ENCODE results near the gene CNTNAP2.

Gene CNTNAP2

GRCh38 chr7:147569116-147569913 lies 1452.7 kb downstream of the CNTNAP2 start:
- H3K9ac ChIP-seq (ENCODE audit: insufficient read length): no peak overlapping the region

GRCh38 chr7:147570390-147570789 lies 1453.8 kb downstream of the CNTNAP2 start:
- H3K36me3 ChIP-seq (ENCODE audit: insufficient read depth, low read length): no peaks in the 10 kb centered on the region
- H3K4me3 ChIP-seq: no peak overlapping the region
- H3K27ac ChIP-seq: no peak overlapping the region
- no peak for TF ChIP-seq POLR2AphosphoS5 (IDR thresholded peaks at IDR 0.05; ENCODE audit: borderline replicate concordance, low read depth, low read length)
- TF ChIP-seq EZH2 (IDR thresholded peaks at IDR 0.05): no peak
- no peak for TF ChIP-seq FOXP2 (optimal IDR thresholded peaks at IDR 0.05; ENCODE audit: control extremely low read depth, extremely low read length, insufficient read depth)
- DNase-seq (ENCODE audit: low read depth, low spot score): no peak
- no peak overlapping the region for H3K9ac ChIP-seq (ENCODE audit: insufficient read length)
- H3K9me3 ChIP-seq (ENCODE audit: low read depth, low read length): no peaks in the 10 kb centered on the region

More at GRCh38 chr7:147569116-147569913, 1452.7 kb downstream of the CNTNAP2 start:
- TF ChIP-seq POLR2AphosphoS5 (IDR thresholded peaks at IDR 0.05; ENCODE audit: borderline replicate concordance, low read depth, low read length): no peak
- no peak for TF ChIP-seq EZH2 (IDR thresholded peaks at IDR 0.05)
- TF ChIP-seq FOXP2 (optimal IDR thresholded peaks at IDR 0.05; ENCODE audit: control extremely low read depth, extremely low read length, insufficient read depth): no peak
- H3K36me3 ChIP-seq (ENCODE audit: insufficient read depth, low read length): no peaks in the 10 kb centered on the region
- no peak overlapping the region for H3K27ac ChIP-seq
- no peaks in the 10 kb centered on the region for H3K9me3 ChIP-seq (ENCODE audit: low read depth, low read length)
- DNase-seq (ENCODE audit: low read depth, low spot score): no peak
- H3K4me3 ChIP-seq: no peak overlapping the region

GRCh38 chr7:147571436-147572185 lies 1455.0 kb downstream of the CNTNAP2 start:
- no peak overlapping the region for H3K27ac ChIP-seq
- no peak for TF ChIP-seq EZH2 (IDR thresholded peaks at IDR 0.05)
- no peak for TF ChIP-seq FOXP2 (optimal IDR thresholded peaks at IDR 0.05; ENCODE audit: control extremely low read depth, extremely low read length, insufficient read depth)
- TF ChIP-seq POLR2AphosphoS5 (IDR thresholded peaks at IDR 0.05; ENCODE audit: borderline replicate concordance, low read depth, low read length): no peak
- no peaks in the 10 kb centered on the region for H3K36me3 ChIP-seq (ENCODE audit: insufficient read depth, low read length)
- DNase-seq (ENCODE audit: low read depth, low spot score): no peak
- no peak overlapping the region for H3K4me3 ChIP-seq
- H3K9ac ChIP-seq (ENCODE audit: insufficient read length): no peak overlapping the region
- no peaks in the 10 kb centered on the region for H3K9me3 ChIP-seq (ENCODE audit: low read depth, low read length)

- Histone ChIP-seq H3K4me3 (no peak overlapping the region), H3K36me3 (ENCODE audit: insufficient read depth, low read length) (no peaks in the 10 kb centered on the region), H3K27ac (no peak overlapping the region), H3K9me3 (ENCODE audit: low read depth, low read length) (no peaks in the 10 kb centered on the region), H3K9ac (ENCODE audit: insufficient read length) (no peak overlapping the region)
- no peak for DNase-seq (ENCODE audit: low read depth, low spot score)
- no peak for TF ChIP-seq FOXP2 (optimal IDR thresholded peaks at IDR 0.05; ENCODE audit: control extremely low read depth, extremely low read length, insufficient read depth)
- TF ChIP-seq POLR2AphosphoS5 (IDR thresholded peaks at IDR 0.05; ENCODE audit: borderline replicate concordance, low read depth, low read length): no peak
- no peak for TF ChIP-seq EZH2 (IDR thresholded peaks at IDR 0.05)
Measured at GRCh38 chr7:147578196-147578595, 1461.6 kb downstream of the CNTNAP2 start.

- no peak overlapping the region for H3K9ac ChIP-seq (ENCODE audit: insufficient read length)
- H3K36me3 ChIP-seq (ENCODE audit: insufficient read depth, low read length): no peaks in the 10 kb centered on the region
- H3K4me3 ChIP-seq: no peak overlapping the region
- no peaks in the 10 kb centered on the region for H3K9me3 ChIP-seq (ENCODE audit: low read depth, low read length)
- TF ChIP-seq EZH2 (IDR thresholded peaks at IDR 0.05): no peak
- no peak for TF ChIP-seq POLR2AphosphoS5 (IDR thresholded peaks at IDR 0.05; ENCODE audit: borderline replicate concordance, low read depth, low read length)
- TF ChIP-seq FOXP2 (optimal IDR thresholded peaks at IDR 0.05; ENCODE audit: control extremely low read depth, extremely low read length, insufficient read depth): no peak
- no peak for DNase-seq (ENCODE audit: low read depth, low spot score)
- no peak overlapping the region for H3K27ac ChIP-seq
Measured at GRCh38 chr7:147579148-147579547, 1462.5 kb downstream of the CNTNAP2 start.

GRCh38 chr7:147584771-147585193 lies 1468.2 kb downstream of the CNTNAP2 start:
- no peak for DNase-seq (ENCODE audit: low read depth, low spot score)

GRCh38 chr7:147586110-147586509 lies 1469.5 kb downstream of the CNTNAP2 start:
- TF ChIP-seq FOXP2 (optimal IDR thresholded peaks at IDR 0.05; ENCODE audit: control extremely low read depth, extremely low read length, insufficient read depth) (no peak), EZH2 (IDR thresholded peaks at IDR 0.05) (no peak)
- no peaks in the 10 kb centered on the region for H3K36me3 ChIP-seq (ENCODE audit: insufficient read depth, low read length)

More at GRCh38 chr7:147584771-147585193, 1468.2 kb downstream of the CNTNAP2 start:
- H3K4me3 ChIP-seq: no peak overlapping the region
- H3K36me3 ChIP-seq (ENCODE audit: insufficient read depth, low read length): no peaks in the 10 kb centered on the region
- H3K9me3 ChIP-seq (ENCODE audit: low read depth, low read length): no peaks in the 10 kb centered on the region
- H3K27ac ChIP-seq: peak overlapping the region; percentile 79
- TF ChIP-seq FOXP2 (optimal IDR thresholded peaks at IDR 0.05; ENCODE audit: control extremely low read depth, extremely low read length, insufficient read depth): no peak
- H3K9ac ChIP-seq (ENCODE audit: insufficient read length): no peak overlapping the region

GRCh38 chr7:147586526-147586925 lies 1469.9 kb downstream of the CNTNAP2 start:
- TF ChIP-seq POLR2AphosphoS5 (IDR thresholded peaks at IDR 0.05; ENCODE audit: borderline replicate concordance, low read depth, low read length) (peak; percentile 60; the same call in 1 of the 2 replicates), FOXP2 (optimal IDR thresholded peaks at IDR 0.05; ENCODE audit: control extremely low read depth, extremely low read length, insufficient read depth) (peak; percentile 33), EZH2 (IDR thresholded peaks at IDR 0.05) (no peak)
- Histone ChIP-seq H3K36me3 (ENCODE audit: insufficient read depth, low read length) (no peaks in the 10 kb centered on the region), H3K4me3 (peak overlapping the region; percentile 55), H3K27ac (peak overlapping the region; percentile 91), H3K9me3 (ENCODE audit: low read depth, low read length) (no peaks in the 10 kb centered on the region), H3K9ac (ENCODE audit: insufficient read length) (no peak overlapping the region)
- peak; percentile 74 for DNase-seq (ENCODE audit: low read depth, low spot score)

More at GRCh38 chr7:147586110-147586509, 1469.5 kb downstream of the CNTNAP2 start:
- DNase-seq (ENCODE audit: low read depth, low spot score): no peak
- Histone ChIP-seq H3K4me3 (peak overlapping the region; percentile 9; the same call in 1 of the 2 replicates), H3K27ac (peak overlapping the region; percentile 91), H3K9me3 (ENCODE audit: low read depth, low read length) (no peaks in the 10 kb centered on the region), H3K9ac (ENCODE audit: insufficient read length) (no peak overlapping the region)
